HepG2 (cell line): Measurements from ENCODE around the gene IL1A. TPM values are rescaled to one million over a fixed set of nuclear protein-coding genes. Genes with fewer than 3 reads are reported as not detected.

Experiments used
- ATAC-seq: fragments of 200-7000 bp; cut with Tn5 transposase; 3 replicates; pipeline ENCODE4 v1.9.1; 2020; ENCODE audit warnings: mild to moderate bottlenecking, moderate library complexity
- BruUV-seq: library from RNA; stranded (reverse); fragments of 400-500 nt; replicated peaks from 2 replicates; lab custom pipeline; 2021; lab: Mats Ljungman, UMichigan
- CTCF ChIA-PET: fragments of 300-600 bp; formaldehyde crosslinking; extraction: SDS; loops from one replicate; lab custom pipeline; 2021; ENCODE audit warnings: low total read pairs, inconsistent platforms, low intra/inter-chr PET ratio; lab: Yijun Ruan, JAX
- POLR2A ChIA-PET: fragments of 350-600 bp; sonication (Branson Sonifier 250); formaldehyde crosslinking; loops from one replicate; lab custom pipeline; 2020; ENCODE audit warnings: antibody characterized with exemption, inconsistent platforms; lab: Yijun Ruan, JAX
- DNase-seq: peaks from one replicate; pipeline ENCODE4 v3.0.0-alpha.2; 2015; ENCODE audit warnings: low spot score
- FAIRE-seq: peaks from 3 replicates; lab custom pipeline; 2011; peaks lifted over from hg19 to GRCh38; lab: Jason Lieb, UNC
- H2AFZ ChIP-seq: one replicate; pipeline ENCODE4 v1.6.1; 2011; ENCODE audit warnings: low read length, inconsistent platforms
- H3K27ac ChIP-seq: fragments of 300-600 bp; 3 replicates; pipeline ENCODE4 v1.8.0; 2011; ENCODE audit warnings: mixed run types, mild to moderate bottlenecking, mixed read lengths, low read length, inconsistent platforms; ENCODE audit not compliant: insufficient read depth; ENCODE audit errors: extremely low read length
- H3K27me3 ChIP-seq, 2 experiments: fragments of 200-600 bp in 1 of 2; 2 replicates in 1 of 2; 3 replicates in 1 of 2; pipeline versions ENCODE4 v1.6.0 to v1.8.0; 2011; ENCODE audit warnings: low read length in 2 of 2, mild to moderate bottlenecking in 2 of 2, moderate library complexity in 2 of 2, inconsistent platforms in 1 of 2; ENCODE audit not compliant: insufficient read depth in 2 of 2, control insufficient read depth in 1 of 2
- H3K36me3 ChIP-seq, 2 experiments: fragments of 200-600 bp in 1 of 2; replicated peaks in 1 of 2; 2 replicates in 1 of 2; 3 replicates in 1 of 2; pipeline versions ENCODE4 v1.5.1 to v1.8.0; 2011; ENCODE audit warnings: low read length in 2 of 2, inconsistent platforms in 1 of 2; ENCODE audit not compliant: insufficient read depth in 2 of 2, control insufficient read depth in 1 of 2
- H3K4me1 ChIP-seq: 2 replicates; pipeline ENCODE4 v1.5.1; 2012; ENCODE audit warnings: low read length, inconsistent platforms; ENCODE audit not compliant: insufficient read depth
- H3K4me2 ChIP-seq: 2 replicates; pipeline ENCODE4 v1.6.0; 2011; ENCODE audit warnings: low read depth, low read length, inconsistent platforms
- H3K4me3 ChIP-seq, 3 experiments: fragments of 200-600 bp in 1 of 3; sonication (generic), shearing (Covaris generic) in 1 of 3; replicated peaks in 1 of 3; 2 replicates each; pipeline ENCODE4 v1.5.1; 2011 to 2016; ENCODE audit warnings: low read length in 3 of 3, inconsistent platforms in 2 of 3, low read depth in 2 of 3, mild to moderate bottlenecking in 2 of 3, control low read depth in 1 of 3, mixed read lengths in 1 of 3; ENCODE audit not compliant: insufficient read depth in 1 of 3
- H3K79me2 ChIP-seq: one replicate; pipeline ENCODE4 v1.6.1; 2011; ENCODE audit warnings: low read length, inconsistent platforms; ENCODE audit not compliant: insufficient read depth
- H3K9ac ChIP-seq: 2 replicates; pipeline ENCODE4 v1.6.0; 2011; ENCODE audit warnings: mild to moderate bottlenecking, low read depth, low read length, inconsistent platforms; ENCODE audit not compliant: insufficient read depth
- H3K9me3 ChIP-seq: 2 replicates; pipeline ENCODE4 v1.5.1; 2012; ENCODE audit warnings: mild to moderate bottlenecking, low read length
- H4K20me1 ChIP-seq: 2 replicates; pipeline ENCODE4 v1.6.0; 2011; ENCODE audit warnings: inconsistent platforms, mild to moderate bottlenecking, low read length, moderate library complexity; ENCODE audit not compliant: insufficient read depth
- NPAS2 ChIP-seq: sonication (generic); formaldehyde crosslinking; IDR thresholded peaks from 2 replicates; pipeline ENCODE4 v1.8.0; 2022; ENCODE audit warnings: mild to moderate bottlenecking, missing genetic modification reagents, borderline replicate concordance
- PHF20 ChIP-seq: sonication (generic); formaldehyde crosslinking; IDR thresholded peaks from 2 replicates; pipeline ENCODE4 v1.5.0; 2020; ENCODE audit warnings: mild to moderate bottlenecking, missing genetic modification reagents
- RBM22 ChIP-seq: fragments of 200-400 bp; formaldehyde crosslinking; optimal IDR thresholded peaks from 2 replicates; pipeline ENCODE3; 2017; ENCODE audit warnings: mild to moderate bottlenecking, low read length, moderate library complexity
- TEAD3 ChIP-seq: optimal IDR thresholded peaks from 2 replicates; pipeline ENCODE3; 2016; ENCODE audit warnings: borderline replicate concordance
- ZNF260 ChIP-seq: sonication (generic); formaldehyde crosslinking; IDR thresholded peaks from 2 replicates; pipeline ENCODE4 v1.4.0; 2020; ENCODE audit warnings: missing genetic modification reagents, low read depth, mild to moderate bottlenecking, borderline replicate concordance
- ZNF552 ChIP-seq: sonication (generic); formaldehyde crosslinking; IDR thresholded peaks from 2 replicates; pipeline ENCODE4 v1.9.0; 2022; ENCODE audit warnings: missing genetic modification reagents, mild to moderate bottlenecking, borderline replicate concordance
- in situ Hi-C: cut with HindIII; loops from 2 replicates; pipeline ENCODE4 v1.10.0; 2017; ENCODE audit warnings: low pct_unique_long_range_greater_than_20kb; ENCODE audit not compliant: extremely low pct_ligation_motif_present
- intact Hi-C: fragments of 100-400 bp; cut with micrococcal nuclease; formaldehyde crosslinking; loops from one replicate; pipeline ENCODE4 v1.10.0; 2022; ENCODE audit not compliant: unreplicated experiment
- polyA plus RNA-seq, 8 experiments: library from polyadenylated mRNA; depleted of rRNA in 3 of 8; stranded (reverse) in 7 of 8; unstranded in 1 of 8; fragments of >200 nt; fragmentation: Illumina TruSeq in 4 of 8; extraction: Trizol in 4 of 8; gene quantifications; 2 replicates each; pipeline versions ENCODE4 v1.2.1 to v1.2.3, GENCODE V29; 2011 to 2016; ENCODE audit warnings: low read depth in 4 of 8, missing spikeins in 1 of 8, mixed read lengths in 1 of 8; ENCODE audit not compliant: insufficient read depth in 1 of 8
- total RNA-seq, 5 experiments: library from RNA; depleted of rRNA; stranded (reverse); fragments of >200 nt; fragmentation: Illumina TruSeq; extraction: Trizol; gene quantifications; 2 replicates each; pipeline ENCODE4 v1.2.3, GENCODE V29; 2016; ENCODE audit warnings: low read depth in 1 of 5
- TF ChIP-seq, protein P1 (sequence below): sonication (generic); formaldehyde crosslinking; IDR thresholded peaks from 2 replicates; pipeline ENCODE4 v1.5.1; 2020; ENCODE audit warnings: mild to moderate bottlenecking, missing genetic modification reagents, moderate library complexity
- TF ChIP-seq, protein P2 (sequence below): sonication (generic); formaldehyde crosslinking; IDR thresholded peaks from 2 replicates; pipeline ENCODE4 v1.4.0; 2020; ENCODE audit warnings: missing genetic modification reagents, borderline replicate concordance

IL1A gene
- total and polyA plus RNA-seq, 2 of the 13 experiments (the other 11 are each of a cell fraction or from before 2014, with no cell fraction given) = not detected

DNA sequence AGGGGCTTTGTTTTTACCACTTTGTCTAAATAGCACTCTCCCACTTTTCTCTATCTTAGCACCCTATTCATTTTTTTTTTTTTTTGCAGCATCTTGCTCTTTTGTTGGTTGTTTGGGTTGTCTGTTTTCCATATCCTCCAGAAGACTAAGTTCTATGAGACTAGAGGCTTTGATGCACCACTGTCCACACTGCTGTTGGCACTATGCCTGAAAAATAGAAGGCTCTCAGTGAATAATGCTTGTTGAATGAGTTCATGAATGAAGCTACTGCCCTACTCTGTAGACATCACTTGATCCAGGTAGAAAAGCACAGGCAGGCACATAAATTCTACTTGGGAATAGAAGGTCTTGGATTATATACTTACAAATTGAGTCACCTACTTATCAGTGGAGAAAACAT, 7.3 kb downstream of the IL1A start:
- TF ChIP-seq NPAS2 (CRISPR knock-in tag) = no peak
- TF ChIP-seq, protein P1, sequence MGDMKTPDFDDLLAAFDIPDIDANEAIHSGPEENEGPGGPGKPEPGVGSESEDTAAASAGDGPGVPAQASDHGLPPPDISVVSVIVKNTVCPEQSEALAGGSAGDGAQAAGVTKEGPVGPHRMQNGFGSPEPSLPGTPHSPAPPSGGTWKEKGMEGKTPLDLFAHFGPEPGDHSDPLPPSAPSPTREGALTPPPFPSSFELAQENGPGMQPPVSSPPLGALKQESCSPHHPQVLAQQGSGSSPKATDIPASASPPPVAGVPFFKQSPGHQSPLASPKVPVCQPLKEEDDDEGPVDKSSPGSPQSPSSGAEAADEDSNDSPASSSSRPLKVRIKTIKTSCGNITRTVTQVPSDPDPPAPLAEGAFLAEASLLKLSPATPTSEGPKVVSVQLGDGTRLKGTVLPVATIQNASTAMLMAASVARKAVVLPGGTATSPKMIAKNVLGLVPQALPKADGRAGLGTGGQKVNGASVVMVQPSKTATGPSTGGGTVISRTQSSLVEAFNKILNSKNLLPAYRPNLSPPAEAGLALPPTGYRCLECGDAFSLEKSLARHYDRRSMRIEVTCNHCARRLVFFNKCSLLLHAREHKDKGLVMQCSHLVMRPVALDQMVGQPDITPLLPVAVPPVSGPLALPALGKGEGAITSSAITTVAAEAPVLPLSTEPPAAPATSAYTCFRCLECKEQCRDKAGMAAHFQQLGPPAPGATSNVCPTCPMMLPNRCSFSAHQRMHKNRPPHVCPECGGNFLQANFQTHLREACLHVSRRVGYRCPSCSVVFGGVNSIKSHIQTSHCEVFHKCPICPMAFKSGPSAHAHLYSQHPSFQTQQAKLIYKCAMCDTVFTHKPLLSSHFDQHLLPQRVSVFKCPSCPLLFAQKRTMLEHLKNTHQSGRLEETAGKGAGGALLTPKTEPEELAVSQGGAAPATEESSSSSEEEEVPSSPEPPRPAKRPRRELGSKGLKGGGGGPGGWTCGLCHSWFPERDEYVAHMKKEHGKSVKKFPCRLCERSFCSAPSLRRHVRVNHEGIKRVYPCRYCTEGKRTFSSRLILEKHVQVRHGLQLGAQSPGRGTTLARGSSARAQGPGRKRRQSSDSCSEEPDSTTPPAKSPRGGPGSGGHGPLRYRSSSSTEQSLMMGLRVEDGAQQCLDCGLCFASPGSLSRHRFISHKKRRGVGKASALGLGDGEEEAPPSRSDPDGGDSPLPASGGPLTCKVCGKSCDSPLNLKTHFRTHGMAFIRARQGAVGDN (CRISPR knock-in tag) = no peak
- no peak for TF ChIP-seq RBM22
- TF ChIP-seq, protein P2, sequence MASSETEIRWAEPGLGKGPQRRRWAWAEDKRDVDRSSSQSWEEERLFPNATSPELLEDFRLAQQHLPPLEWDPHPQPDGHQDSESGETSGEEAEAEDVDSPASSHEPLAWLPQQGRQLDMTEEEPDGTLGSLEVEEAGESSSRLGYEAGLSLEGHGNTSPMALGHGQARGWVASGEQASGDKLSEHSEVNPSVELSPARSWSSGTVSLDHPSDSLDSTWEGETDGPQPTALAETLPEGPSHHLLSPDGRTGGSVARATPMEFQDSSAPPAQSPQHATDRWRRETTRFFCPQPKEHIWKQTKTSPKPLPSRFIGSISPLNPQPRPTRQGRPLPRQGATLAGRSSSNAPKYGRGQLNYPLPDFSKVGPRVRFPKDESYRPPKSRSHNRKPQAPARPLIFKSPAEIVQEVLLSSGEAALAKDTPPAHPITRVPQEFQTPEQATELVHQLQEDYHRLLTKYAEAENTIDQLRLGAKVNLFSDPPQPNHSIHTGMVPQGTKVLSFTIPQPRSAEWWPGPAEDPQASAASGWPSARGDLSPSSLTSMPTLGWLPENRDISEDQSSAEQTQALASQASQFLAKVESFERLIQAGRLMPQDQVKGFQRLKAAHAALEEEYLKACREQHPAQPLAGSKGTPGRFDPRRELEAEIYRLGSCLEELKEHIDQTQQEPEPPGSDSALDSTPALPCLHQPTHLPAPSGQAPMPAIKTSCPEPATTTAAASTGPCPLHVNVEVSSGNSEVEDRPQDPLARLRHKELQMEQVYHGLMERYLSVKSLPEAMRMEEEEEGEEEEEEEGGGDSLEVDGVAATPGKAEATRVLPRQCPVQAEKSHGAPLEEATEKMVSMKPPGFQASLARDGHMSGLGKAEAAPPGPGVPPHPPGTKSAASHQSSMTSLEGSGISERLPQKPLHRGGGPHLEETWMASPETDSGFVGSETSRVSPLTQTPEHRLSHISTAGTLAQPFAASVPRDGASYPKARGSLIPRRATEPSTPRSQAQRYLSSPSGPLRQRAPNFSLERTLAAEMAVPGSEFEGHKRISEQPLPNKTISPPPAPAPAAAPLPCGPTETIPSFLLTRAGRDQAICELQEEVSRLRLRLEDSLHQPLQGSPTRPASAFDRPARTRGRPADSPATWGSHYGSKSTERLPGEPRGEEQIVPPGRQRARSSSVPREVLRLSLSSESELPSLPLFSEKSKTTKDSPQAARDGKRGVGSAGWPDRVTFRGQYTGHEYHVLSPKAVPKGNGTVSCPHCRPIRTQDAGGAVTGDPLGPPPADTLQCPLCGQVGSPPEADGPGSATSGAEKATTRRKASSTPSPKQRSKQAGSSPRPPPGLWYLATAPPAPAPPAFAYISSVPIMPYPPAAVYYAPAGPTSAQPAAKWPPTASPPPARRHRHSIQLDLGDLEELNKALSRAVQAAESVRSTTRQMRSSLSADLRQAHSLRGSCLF (CRISPR knock-in tag) = no peak
- no peak for TF ChIP-seq ZNF552
- TF ChIP-seq TEAD3 (CRISPR knock-in tag) = no peak
- no peak for TF ChIP-seq ZNF260
- TF ChIP-seq PHF20 = no peak
- BruUV-seq = no TSS peak
- CTCF ChIA-PET = no interaction called here

More for the DNA sequence above, 7.3 kb downstream of the IL1A start:
- H3K4me1 ChIP-seq = no peaks in the 10 kb centered on the region
- DNase-seq = no peak
- H2AFZ ChIP-seq = no peak overlapping the region
- H3K9ac ChIP-seq = no peak overlapping the region
- no peaks in the 10 kb centered on the region for H4K20me1 ChIP-seq
- no peaks in the 10 kb centered on the region for H3K9me3 ChIP-seq
- H3K4me2 ChIP-seq = no peak overlapping the region
- no peak for ATAC-seq
- no peaks in the 10 kb centered on the region for H3K36me3 ChIP-seq
- in situ Hi-C loops (no loop called here), intact Hi-C loops (no loop called here)
- H3K79me2 ChIP-seq = no peaks in the 10 kb centered on the region
- FAIRE-seq = no peak
- no peak overlapping the region for H3K4me3 ChIP-seq
- H3K27me3 ChIP-seq = no peaks in the 10 kb centered on the region
- H3K27ac ChIP-seq = no peak overlapping the region
- POLR2A ChIA-PET = no interaction called here
